Activated T-helper 17 cell treated with anti-CD3 and anti-CD28 coated beads, Interleukin-2, amount 50 U/mL, for 72 hours (primary cell): ENCODE data around the gene CNTRL. TPM values are rescaled to one million over a fixed set of nuclear protein-coding genes. Genes with fewer than 3 reads are reported as not detected.

Experiments
- ATAC-seq: fragments of 150-1000 bp; cut with Tn5 transposase; replicated peaks from 2 replicates; pipeline ENCODE4 v1.10.0; 2021; ENCODE audit warnings: mild to moderate bottlenecking, moderate library complexity
- H3K27ac Mint-ChIP-seq: one replicate; pipeline ENCODE4 v1.8.0; 2022; ENCODE audit warnings: mixed read lengths
- H3K27me3 Mint-ChIP-seq: one replicate; pipeline ENCODE4 v1.8.0; 2022; ENCODE audit warnings: mixed read lengths
- H3K36me3 Mint-ChIP-seq: one replicate; pipeline ENCODE4 v1.8.0; 2022; ENCODE audit warnings: low read depth, mild to moderate bottlenecking, mixed read lengths
- H3K4me1 Mint-ChIP-seq: one replicate; pipeline ENCODE4 v1.8.0; 2022; ENCODE audit warnings: mixed read lengths
- H3K4me3 Mint-ChIP-seq: one replicate; pipeline ENCODE4 v1.8.0; 2022; ENCODE audit warnings: mild to moderate bottlenecking, mixed read lengths
- H3K9me3 Mint-ChIP-seq: one replicate; pipeline ENCODE4 v1.8.0; 2022; ENCODE audit warnings: mixed read lengths
- total RNA-seq, 2 donors: library from RNA; stranded (reverse); gene quantifications; one replicate each; pipeline ENCODE4 v1.2.3, GENCODE V29; 2022

CNTRL gene
- total RNA-seq, 2 donors from 2014 or later = 58.9 to 65.4 TPM

GRCh38 chr9:121201738-121202533 is 127.2 kb downstream of the CNTRL start, which contains the start of gene RAB14:
Gene RAB14 (minus strand): TSS chr9:121201869. CDS start chr9:121193412, 8,457 bp downstream.
- peaks cover 29% of the 10 kb centered on the region for H3K36me3 Mint-ChIP-seq
- no peaks in the 10 kb centered on the region for H3K9me3 Mint-ChIP-seq
- H3K4me1 Mint-ChIP-seq = peaks cover 19% of the 10 kb centered on the region
- H3K27me3 Mint-ChIP-seq = no peaks in the 10 kb centered on the region
- ATAC-seq = peak; percentile 91
- H3K27ac Mint-ChIP-seq = peak within 1 kb of the TSS; percentile 93
- H3K4me3 Mint-ChIP-seq = peak within 1 kb of the TSS; percentile 75

GRCh38 chr9:121204121-121204520 is 129.4 kb downstream of the CNTRL start:
- no peak for ATAC-seq
- H3K9me3 Mint-ChIP-seq = no peaks in the 10 kb centered on the region
- H3K4me1 Mint-ChIP-seq = peaks cover 7% of the 10 kb centered on the region
- no peak overlapping the region for H3K4me3 Mint-ChIP-seq
- H3K27ac Mint-ChIP-seq = no peak overlapping the region
- no peaks in the 10 kb centered on the region for H3K27me3 Mint-ChIP-seq
- H3K36me3 Mint-ChIP-seq = peaks cover 25% of the 10 kb centered on the region

- H3K4me1 Mint-ChIP-seq = peaks cover 4% of the 10 kb centered on the region
- H3K27ac Mint-ChIP-seq = no peak overlapping the region
- no peak overlapping the region for H3K4me3 Mint-ChIP-seq
- no peak for ATAC-seq
- no peaks in the 10 kb centered on the region for H3K9me3 Mint-ChIP-seq
- H3K27me3 Mint-ChIP-seq = no peaks in the 10 kb centered on the region
- H3K36me3 Mint-ChIP-seq = peaks cover 21% of the 10 kb centered on the region
Measured at GRCh38 chr9:121204611-121205010, 129.9 kb downstream of the CNTRL start.

- Mint-ChIP-seq H3K27ac (peak overlapping the region; percentile 44), H3K4me3 (peak overlapping the region; percentile 25), H3K36me3 (peaks cover 5% of the 10 kb centered on the region), H3K27me3 (no peaks in the 10 kb centered on the region), H3K4me1 (peaks cover 5% of the 10 kb centered on the region), H3K9me3 (no peaks in the 10 kb centered on the region)
- peak; percentile 78 for ATAC-seq
Measured at GRCh38 chr9:121206516-121207370, 132.0 kb downstream of the CNTRL start.

GRCh38 chr9:121207371-121207940 is 132.7 kb downstream of the CNTRL start:
- peak overlapping the region; percentile 25 for H3K4me3 Mint-ChIP-seq
- H3K9me3 Mint-ChIP-seq = no peaks in the 10 kb centered on the region
- H3K36me3 Mint-ChIP-seq = no peaks in the 10 kb centered on the region
- peak; percentile 85 for ATAC-seq
- peak overlapping the region; percentile 44 for H3K27ac Mint-ChIP-seq
- no peaks in the 10 kb centered on the region for H3K27me3 Mint-ChIP-seq
- peaks cover 5% of the 10 kb centered on the region for H3K4me1 Mint-ChIP-seq

- H3K36me3 Mint-ChIP-seq = no peaks in the 10 kb centered on the region
- ATAC-seq = peak; percentile 25
- H3K27ac Mint-ChIP-seq = peak overlapping the region; percentile 11
- H3K27me3 Mint-ChIP-seq = no peaks in the 10 kb centered on the region
- H3K9me3 Mint-ChIP-seq = no peaks in the 10 kb centered on the region
- peaks cover 5% of the 10 kb centered on the region for H3K4me1 Mint-ChIP-seq
- H3K4me3 Mint-ChIP-seq = no peak overlapping the region
Measured at GRCh38 chr9:121210536-121210935, 135.8 kb downstream of the CNTRL start.

- no peak overlapping the region for H3K4me3 Mint-ChIP-seq
- peaks cover 13% of the 10 kb centered on the region for H3K4me1 Mint-ChIP-seq
- peak; percentile 83 for ATAC-seq
- H3K36me3 Mint-ChIP-seq = peaks cover 7% of the 10 kb centered on the region
- H3K27ac Mint-ChIP-seq = peak overlapping the region; percentile 48
- no peaks in the 10 kb centered on the region for H3K9me3 Mint-ChIP-seq
- no peaks in the 10 kb centered on the region for H3K27me3 Mint-ChIP-seq
Measured at GRCh38 chr9:121213136-121213806, 138.5 kb downstream of the CNTRL start.

- Mint-ChIP-seq H3K27me3 (no peaks in the 10 kb centered on the region), H3K36me3 (peaks cover 7% of the 10 kb centered on the region), H3K4me1 (peaks cover 14% of the 10 kb centered on the region), H3K4me3 (no peak overlapping the region), H3K9me3 (no peaks in the 10 kb centered on the region), H3K27ac (peak overlapping the region; percentile 48)
- ATAC-seq = no peak
Measured at GRCh38 chr9:121214005-121214404, 139.2 kb downstream of the CNTRL start.

GRCh38 chr9:121216271-121216805 is 141.6 kb downstream of the CNTRL start:
- Mint-ChIP-seq H3K36me3 (peaks cover 7% of the 10 kb centered on the region), H3K27me3 (no peaks in the 10 kb centered on the region), H3K4me1 (peaks cover 8% of the 10 kb centered on the region), H3K4me3 (no peak overlapping the region), H3K27ac (no peak overlapping the region), H3K9me3 (no peaks in the 10 kb centered on the region)
- no peak for ATAC-seq

- Mint-ChIP-seq H3K36me3 (peaks cover 7% of the 10 kb centered on the region), H3K9me3 (no peaks in the 10 kb centered on the region), H3K4me3 (no peak overlapping the region), H3K27me3 (no peaks in the 10 kb centered on the region), H3K27ac (no peak overlapping the region), H3K4me1 (peaks cover 8% of the 10 kb centered on the region)
- peak; percentile 86 for ATAC-seq
Measured at GRCh38 chr9:121217609-121218292, 143.0 kb downstream of the CNTRL start.

GRCh38 chr9:121218357-121219027 is 143.7 kb downstream of the CNTRL start:
- ATAC-seq = no peak
- Mint-ChIP-seq H3K36me3 (peaks cover 7% of the 10 kb centered on the region), H3K4me3 (no peak overlapping the region), H3K27ac (no peak overlapping the region), H3K27me3 (no peaks in the 10 kb centered on the region), H3K9me3 (no peaks in the 10 kb centered on the region), H3K4me1 (peaks cover 8% of the 10 kb centered on the region)

- no peaks in the 10 kb centered on the region for H3K9me3 Mint-ChIP-seq
- peaks cover 7% of the 10 kb centered on the region for H3K36me3 Mint-ChIP-seq
- no peak overlapping the region for H3K27ac Mint-ChIP-seq
- H3K4me1 Mint-ChIP-seq = peaks cover 8% of the 10 kb centered on the region
- H3K27me3 Mint-ChIP-seq = no peaks in the 10 kb centered on the region
- peak; percentile 11 for ATAC-seq
- H3K4me3 Mint-ChIP-seq = no peak overlapping the region
Measured at GRCh38 chr9:121219530-121219929, 144.8 kb downstream of the CNTRL start.
